Raji (cell line): ENCODE measurements around the gene VOPP1.
A peak's percentile ranks its signal among the peaks of the same experiment; 100 is the strongest.

Experiments used
- POLR2A ChIP-seq: IDR thresholded peaks from 2 replicates; pipeline ENCODE4 v1.6.1; 2011; ENCODE audit warnings: low read depth, low read length, control low read depth; ENCODE audit not compliant: insufficient read depth

Gene VOPP1

DNA sequence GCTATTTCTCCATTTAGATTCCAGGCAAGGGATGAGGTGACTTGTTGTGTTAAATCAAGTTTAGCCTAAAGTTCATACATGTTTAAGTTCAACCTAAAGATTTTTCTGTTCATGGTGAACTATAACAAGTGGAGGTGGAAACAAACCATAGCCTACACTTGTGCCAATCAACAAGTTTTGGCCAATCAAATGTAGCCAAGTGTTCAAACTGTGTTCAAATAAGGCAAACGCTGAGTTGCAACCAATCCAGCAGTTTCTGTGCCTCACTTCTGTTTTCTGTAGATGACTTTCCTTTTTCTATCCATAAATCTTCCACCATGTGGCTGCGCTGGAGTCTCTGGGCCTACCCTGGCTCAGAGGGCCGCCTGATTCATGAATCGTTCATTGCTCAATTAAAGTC lies 4.5 kb upstream of the VOPP1 start:
- no peak for TF ChIP-seq POLR2A

DNA sequence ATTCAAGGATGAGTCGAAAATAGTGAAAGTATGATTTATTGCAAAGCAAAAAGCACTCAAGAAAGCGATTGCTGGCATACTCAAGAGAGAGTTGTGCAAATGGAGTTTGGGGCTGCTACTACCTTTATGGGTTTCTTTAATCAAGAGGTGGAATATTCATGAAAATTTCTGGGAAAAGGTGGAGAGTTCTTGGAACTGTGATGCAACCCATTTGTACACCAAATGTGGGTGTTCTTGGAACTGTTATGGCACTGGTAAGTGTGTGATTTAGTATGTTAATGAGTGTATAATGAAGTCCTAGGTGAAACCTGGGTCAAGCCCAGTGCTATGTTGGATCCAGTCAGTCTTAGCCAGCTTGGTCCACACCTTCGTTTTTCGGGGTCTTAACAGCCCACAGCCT lies 3.4 kb upstream of the VOPP1 start:
- TF ChIP-seq POLR2A = no peak

DNA sequence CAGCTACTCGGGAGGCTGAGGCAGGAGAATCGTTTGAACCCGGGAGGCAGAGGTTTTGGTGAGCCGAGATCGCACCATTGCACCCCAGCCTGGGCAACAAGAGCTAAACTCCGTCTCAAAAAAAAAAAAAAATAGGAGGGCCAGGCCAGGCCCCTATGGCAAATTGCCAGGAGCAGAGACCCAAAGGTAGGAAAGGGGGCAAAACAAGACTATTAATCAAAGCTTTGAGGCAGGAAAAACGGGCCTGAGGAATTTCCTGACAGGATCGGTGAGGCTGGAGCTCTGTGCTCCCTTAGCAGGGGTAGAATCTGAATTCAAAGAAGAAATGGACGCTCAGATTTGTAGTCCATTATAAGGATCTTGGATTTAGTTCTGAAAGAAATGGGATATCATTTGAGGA lies 2.8 kb upstream of the VOPP1 start:
- TF ChIP-seq POLR2A = no peak

DNA sequence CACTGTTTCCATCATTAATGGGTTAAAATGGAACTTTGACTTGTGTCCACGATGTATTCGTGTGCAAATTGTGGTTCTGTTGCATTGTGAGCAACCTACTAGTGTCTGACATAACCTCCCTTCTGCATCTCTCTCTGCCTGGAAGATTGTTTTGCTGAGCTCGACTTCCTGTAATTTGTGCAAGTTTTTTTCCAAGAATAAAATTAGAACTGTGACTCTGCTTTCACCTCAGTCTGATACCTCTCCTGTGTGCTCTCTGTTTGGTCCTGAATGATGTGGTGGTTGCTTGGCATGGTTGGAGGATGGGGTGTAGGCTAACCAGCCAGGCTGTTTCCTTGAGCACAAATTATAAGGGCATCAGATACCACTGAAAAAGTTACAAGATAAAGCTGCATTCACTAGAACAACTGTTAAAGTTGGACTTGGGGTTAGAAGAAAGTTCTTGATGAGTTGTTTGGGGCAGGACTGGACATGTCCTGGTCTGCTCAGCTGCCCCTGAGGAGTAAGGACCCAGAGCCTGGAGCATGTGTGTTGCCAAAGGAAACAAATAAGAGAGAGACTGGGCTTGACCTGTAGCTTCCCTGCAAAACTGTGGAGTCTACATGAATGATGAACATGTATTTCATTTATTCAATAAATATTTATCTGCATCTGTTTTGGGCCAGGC lies 1.9 kb upstream of the VOPP1 start:
- no peak for TF ChIP-seq POLR2A

DNA sequence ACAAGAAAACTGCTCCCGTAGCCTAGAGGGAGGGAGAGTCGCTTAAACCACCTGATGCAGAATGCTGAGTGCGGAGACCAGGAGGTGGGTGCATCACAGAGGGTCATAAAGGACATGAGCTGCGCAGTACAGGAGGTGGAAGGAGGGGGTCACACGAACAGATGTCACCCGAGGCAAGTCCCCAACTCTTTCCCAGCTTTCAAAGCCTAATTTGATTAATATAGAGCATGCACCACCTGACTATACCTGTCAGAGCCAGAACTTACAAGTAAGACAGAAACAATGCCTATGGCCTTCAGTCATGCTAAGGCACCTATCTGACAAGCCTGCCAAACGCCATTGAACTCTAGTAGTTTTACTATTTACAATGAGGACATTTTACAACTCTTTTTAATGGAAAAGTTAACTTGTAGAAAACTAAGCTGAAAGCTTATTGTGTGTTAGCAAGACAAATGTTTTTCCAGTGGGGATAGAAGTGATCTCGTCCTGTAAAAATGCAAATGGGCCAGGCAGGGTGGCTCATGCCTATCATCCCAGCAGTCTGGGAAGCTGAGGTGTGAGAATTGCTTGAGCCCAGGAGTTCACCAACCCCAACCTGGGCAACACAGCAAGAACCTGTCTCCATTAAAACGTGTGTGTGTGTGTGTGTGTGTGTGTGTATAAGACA lies 1.1 kb upstream of the VOPP1 start:
- TF ChIP-seq POLR2A = no peak

DNA sequence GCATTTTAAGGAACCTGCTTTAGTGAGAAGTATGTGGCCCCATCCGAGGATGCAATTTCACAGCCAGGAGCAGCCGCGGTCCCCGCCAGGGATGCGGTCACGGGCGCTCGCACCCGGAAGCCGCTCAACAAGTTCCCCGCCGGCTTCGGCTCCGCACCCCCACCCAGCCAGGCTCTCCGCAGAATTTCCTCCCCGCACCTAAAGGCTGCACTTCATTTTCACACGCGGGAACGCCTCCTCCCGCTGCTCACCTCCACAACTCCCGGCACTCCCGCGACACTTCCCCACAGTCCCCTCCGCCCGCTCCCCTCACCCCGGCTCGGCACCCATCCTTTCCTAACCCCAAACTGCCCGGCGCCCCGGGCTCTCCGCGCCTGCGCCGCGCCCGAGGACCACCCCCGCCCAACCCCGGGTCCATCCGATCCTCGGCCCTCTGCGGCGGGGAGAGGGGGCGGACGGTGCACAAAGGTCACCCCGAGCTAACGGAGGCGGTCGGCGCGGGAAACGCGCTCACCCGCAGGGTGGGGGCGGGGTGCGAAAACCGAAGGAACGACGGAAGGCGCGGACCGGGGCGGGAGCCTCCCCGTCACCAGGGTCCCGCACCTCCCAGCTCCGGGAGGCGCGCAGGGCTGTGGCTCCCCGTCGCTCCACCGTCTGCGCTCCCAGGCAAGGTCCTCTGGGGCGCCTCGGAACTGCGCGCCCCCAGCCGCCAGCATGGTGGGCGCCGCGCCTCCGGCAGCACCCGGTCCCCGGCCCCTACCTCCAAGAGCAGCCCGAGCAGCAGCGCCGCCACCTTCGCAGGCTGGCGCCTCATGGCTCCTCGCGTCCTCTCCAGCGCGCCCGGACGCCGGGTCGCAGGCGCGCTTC lies 558 bp downstream of the VOPP1 start:
- peak; percentile 39; the same call in 1 of the 2 replicates for TF ChIP-seq POLR2A

DNA sequence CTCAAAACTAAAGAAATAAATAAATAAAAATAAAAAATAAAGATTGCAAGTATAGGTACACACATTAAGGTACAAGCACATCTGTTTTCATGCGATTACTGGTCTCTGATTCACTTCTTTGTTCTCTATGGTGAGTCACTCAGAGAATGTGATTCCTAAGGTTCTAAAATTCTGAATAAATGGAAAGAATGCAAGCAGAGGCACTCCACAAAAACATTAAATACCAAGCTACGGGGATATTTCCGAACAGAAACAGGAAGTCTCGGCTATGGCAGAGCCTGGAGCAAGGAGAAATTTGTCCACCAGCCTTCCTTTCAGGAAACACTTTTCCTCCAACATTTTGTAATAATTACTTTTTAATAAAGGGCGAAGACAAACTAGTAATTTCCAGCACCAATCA lies 1.4 kb downstream of the VOPP1 start:
- TF ChIP-seq POLR2A = no peak

DNA sequence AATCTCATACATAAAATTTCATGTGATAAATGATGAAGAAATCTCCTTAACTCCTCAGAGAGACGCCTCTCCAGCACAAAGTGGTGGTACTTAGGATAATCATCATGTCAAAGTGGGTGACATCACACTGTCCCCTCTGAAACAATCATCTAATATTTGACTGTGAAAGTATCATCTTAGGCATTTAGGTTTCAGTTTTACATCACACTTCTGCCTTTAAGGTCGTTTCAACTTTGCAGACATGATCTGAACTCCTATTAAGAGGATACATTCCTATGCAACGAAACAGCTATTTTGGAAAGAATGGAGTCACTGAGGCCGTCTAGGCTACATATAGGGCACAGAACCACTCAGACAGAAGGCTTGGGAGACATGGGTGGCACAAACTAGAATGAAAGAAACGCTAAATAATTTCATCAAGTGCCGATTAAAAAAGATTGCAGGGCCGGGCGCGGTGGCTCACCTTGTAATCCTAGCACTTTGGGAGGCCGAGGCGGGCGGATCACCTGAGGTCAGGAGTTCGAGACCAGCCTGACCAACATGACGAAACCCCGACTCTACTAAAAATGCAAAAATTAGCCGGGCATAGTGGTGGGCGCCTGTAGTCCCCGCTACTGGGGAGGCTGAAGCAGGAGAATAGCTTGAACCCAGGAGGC lies 2.0 kb downstream of the VOPP1 start:
- 0 out of 2 replicates have a peak, but pooled peaks have one; percentile 19 for TF ChIP-seq POLR2A

DNA sequence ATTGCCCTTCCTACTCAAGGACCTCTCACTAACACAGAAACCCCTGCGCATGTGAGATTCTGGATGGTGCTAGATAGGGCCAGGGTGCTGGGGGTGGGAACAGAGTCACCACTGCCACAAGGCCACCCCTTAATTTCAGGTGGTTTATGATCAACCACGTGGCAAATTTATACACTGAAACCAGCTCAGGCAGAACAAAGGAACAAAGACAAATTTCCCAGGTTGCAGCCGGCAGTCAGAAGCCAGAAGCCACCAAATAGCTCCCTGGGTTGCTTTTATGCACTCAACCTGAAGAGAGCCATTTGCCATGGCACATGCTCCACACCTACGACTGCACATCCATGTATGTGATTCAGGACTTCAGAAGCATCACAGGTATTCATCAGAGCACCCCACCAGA lies 2.5 kb downstream of the VOPP1 start:
- TF ChIP-seq POLR2A = no peak; the same call in 1 of the 2 replicates

DNA sequence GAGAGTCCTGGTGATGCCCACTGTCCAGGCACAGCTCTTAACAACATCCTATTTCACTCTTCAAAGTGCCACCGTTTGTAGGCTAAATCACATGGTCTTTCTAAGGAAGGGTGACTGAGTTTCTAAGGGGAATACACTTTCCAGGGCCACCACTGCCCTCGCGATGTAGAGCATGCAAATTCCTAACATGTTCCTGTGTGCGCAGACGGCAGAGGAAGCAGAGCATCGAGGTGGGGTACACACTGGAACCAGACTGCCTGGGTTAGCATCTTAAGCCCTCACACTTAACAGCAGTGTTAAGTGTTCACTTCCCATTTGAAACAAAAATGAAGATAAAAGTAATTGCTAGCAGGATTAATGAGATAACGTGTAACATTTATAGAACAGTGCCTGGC lies 3.0 kb downstream of the VOPP1 start:
- no peak for TF ChIP-seq POLR2A

DNA sequence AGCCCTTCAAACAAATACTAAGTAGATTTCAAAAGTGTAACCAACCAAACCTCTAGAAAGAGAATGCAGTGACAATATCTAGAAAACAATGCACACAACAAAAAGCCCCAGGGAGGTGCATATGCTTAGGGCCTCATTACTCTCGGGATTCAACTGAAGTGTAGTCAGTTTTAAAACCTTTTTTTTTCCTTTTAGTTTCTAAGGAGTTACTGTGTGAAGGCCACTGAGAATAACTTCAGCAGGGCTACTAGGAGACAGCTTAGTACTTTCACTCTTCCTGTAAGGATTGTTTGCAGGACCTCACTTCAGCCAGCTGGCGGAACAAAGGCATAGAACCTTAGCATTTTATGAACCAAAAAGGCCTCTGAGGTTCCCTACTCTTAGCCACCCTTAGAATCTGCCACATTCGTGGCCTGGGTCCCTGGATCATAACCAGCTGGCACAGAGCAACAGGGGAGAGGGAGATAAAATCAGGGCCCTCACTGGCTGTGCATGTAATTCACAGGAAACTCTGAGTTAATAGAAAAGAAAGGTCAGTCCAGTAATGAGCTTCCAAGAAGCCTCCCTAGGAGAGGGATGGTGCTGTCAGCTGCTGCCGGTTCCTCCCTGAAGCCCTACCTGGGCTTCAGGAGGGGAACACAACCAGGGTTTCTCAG lies 3.6 kb downstream of the VOPP1 start:
- no peak for TF ChIP-seq POLR2A

DNA sequence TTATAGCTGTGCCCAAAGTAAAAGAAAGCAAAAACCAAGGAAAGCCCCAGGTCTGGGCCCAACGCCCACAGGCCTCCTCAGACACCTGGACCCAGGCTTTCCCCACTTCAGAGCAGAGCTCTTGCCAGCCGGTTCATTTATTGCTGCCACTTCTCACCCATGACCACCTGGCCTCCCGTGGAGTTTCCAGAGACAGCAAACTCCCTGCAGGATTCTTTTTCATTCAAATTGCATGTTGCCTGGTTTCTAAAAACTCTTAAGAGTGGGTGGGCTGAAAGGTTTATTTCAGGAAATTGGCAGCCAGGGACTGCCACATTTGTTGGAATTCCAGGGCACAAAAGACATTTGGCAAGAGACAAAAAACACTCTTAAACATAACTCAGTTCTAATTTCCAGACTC lies 4.7 kb downstream of the VOPP1 start:
- TF ChIP-seq POLR2A = no peak

DNA sequence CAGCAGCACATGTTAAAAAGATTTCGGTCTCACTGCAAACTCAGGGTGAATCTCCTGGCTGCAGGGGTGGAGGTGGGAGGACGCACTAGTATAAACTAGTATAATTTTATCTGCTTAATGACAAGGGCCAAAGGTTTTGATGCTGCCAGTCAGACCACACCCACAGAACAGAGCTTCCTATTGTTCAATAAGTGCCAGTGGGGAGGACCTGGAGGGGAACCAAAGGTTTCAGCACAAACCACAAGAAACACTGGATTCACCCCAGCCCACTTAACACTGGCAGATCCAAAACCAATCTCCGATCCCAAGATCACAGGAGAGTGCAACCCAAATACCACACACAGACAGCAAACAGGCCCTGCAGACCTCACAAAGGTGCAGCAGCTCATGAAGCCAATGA lies 6.6 kb downstream of the VOPP1 start:
- TF ChIP-seq POLR2A = no peak

DNA sequence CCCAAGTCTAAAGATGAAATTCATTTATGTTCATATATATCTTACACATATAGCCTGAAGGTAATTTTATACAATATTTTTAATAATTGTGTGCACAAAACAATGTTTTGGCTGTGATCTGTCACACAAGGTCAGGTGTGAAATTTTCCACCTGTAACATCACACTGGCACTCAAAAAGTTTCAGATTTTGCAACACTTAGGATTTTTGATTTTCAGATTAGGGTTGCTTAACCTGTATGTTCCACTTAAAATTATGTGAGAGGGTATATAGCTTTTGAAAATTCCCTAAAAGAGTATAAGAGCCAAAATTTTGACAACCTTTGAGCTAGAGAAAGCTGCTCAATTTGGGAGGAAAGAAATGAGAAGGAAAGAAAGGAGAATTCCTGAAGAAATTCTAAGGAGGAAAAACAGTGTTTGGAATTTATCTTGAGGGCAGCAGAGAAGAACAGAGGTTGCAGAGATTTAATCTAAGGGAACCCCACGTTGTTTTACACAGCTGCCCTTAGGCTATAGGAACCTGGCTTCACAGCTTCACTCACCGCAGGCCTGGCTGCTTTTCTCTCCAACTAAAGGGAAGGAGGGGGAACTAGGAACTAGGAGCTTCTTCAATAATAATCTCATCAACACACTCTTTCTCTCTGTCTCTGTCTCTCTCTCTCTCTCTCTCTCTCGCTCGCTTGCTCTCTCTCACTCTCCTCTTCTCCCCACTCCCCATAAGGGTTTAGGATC lies 8.5 kb downstream of the VOPP1 start:
- no peak for TF ChIP-seq POLR2A

DNA sequence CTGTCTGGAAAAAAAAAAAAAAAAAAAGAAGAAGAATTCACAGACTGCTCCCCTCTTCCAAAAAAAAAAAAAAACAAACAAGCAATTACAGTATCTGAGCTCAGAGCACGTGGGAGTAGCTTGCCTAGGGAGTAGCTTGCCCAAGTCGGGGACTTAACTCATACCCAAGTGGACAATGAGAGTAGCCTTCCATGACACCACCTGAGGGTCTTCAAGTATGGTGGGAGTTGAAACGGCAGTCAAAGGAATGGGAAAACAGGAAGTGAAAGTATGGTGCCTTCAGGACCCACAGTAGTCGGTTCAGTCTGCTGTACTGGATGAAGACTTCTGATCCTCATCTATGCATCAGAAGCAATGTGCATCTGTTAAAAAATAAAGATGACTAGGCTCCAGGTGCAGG lies 10.6 kb downstream of the VOPP1 start:
- TF ChIP-seq POLR2A = no peak
